ENCODE measurements around the gene FSCN2.

FSCN2 gene

DNA sequence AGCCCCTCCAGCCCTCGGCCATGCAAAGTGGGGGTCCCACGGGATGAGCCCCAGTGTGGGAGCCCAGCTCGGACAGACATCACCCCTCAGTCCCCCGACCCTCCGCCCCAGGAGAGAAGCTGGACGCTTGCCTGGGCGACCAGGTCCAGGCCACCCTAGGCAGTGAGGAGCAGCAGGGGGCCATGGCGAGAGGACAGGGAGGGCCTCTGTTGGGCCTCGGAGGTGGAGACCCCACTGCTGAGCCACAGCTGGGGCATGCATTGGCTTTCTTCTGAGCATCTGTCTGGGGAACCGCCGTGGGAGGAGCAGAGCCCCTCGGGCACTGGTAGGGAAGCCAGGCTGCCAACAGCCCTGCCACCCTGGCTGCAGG lies 28.6 kb upstream of the FSCN2 start:
- Mint-ChIP-seq H3K36me3 (ENCODE audit: low read depth) (no peaks in the 10 kb centered on the region), H3K27ac (no peak overlapping the region), H3K4me3 (no peak overlapping the region), H3K9me3 (no peaks in the 10 kb centered on the region), H3K4me1 (ENCODE audit: low read depth) (no peaks in the 10 kb centered on the region), H3K27me3 (peaks cover 60% of the 10 kb centered on the region)
- intact Hi-C loops (cut with micrococcal nuclease): no loop called here

DNA sequence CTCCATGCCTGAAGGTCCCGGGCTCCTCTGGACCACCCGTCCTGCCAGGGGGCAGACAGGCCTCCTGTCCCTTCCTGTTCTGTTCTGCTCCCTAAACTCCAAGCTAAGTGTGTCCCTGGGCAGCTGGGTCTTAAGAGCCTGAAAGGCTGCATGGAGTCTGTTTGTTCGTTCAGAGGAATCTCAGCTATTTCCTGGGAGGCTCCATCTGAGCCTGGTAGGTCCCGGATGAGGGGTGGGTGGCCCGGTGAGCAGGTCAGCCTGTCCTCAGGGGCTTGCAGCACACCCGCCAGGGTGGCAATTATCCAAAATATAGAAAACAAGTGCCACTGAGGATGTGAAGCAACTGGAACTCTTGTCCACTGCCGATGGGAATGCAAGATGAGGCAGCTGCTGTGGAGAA lies 28.1 kb upstream of the FSCN2 start:
- no peaks in the 10 kb centered on the region for H3K4me1 Mint-ChIP-seq (ENCODE audit: low read depth)
- no peaks in the 10 kb centered on the region for H3K9me3 Mint-ChIP-seq
- H3K4me3 Mint-ChIP-seq: no peak overlapping the region
- H3K27me3 Mint-ChIP-seq: peaks cover 58% of the 10 kb centered on the region
- no peaks in the 10 kb centered on the region for H3K36me3 Mint-ChIP-seq (ENCODE audit: low read depth)
- no peak overlapping the region for H3K27ac Mint-ChIP-seq
- intact Hi-C loops (cut with micrococcal nuclease): no loop called here

DNA sequence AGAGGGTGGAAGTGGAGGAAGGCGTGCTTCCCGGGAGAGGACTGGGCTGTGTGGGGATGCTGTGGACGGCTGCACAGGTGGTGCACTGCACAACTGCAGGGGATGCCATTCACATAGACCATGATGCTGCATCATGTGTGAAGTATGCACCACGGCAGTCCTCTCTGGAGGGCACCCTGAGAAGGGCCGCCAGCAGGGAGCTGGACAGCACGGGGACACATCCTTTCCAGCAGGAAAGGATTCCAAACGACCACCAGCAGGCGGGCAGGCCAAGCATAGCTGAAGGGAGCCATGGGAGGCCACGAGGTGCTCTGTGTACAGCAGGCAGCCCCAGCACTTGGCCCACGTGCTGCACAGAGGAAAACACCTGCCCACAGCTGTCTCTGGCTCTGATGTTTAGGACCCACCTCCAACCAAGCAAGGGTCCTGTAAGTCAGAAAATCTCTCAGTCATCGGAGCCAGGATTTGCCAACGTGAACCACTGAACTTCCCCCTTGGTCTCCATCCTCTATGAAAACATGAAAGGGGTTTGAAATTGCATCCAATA lies 25.6 kb upstream of the FSCN2 start:
- Mint-ChIP-seq H3K27me3 (peaks cover 40% of the 10 kb centered on the region), H3K27ac (no peak overlapping the region), H3K36me3 (ENCODE audit: low read depth) (no peaks in the 10 kb centered on the region), H3K4me3 (no peak overlapping the region), H3K9me3 (no peaks in the 10 kb centered on the region), H3K4me1 (ENCODE audit: low read depth) (no peaks in the 10 kb centered on the region)
- intact Hi-C loops (cut with micrococcal nuclease): no loop called here

DNA sequence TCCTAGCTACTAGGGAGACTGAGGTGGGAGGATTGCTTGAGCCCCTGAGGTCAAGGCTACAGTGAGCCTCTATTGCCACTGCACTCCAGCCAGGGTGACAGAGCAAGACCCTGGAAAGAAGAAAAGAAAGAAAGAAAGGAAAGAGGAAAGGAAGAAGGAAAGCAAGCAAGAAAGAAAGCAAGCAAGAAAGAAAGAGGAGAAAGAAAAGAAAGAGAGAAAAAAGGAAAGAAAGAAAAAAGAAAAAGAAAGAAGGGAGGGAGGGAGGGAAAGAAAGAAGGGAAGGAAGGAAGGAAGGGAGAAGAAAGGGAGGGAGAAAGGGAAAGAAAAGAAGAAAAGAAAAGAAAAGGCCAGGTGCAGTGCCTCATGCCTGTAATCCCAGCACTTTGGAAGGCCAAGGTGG lies 24.6 kb upstream of the FSCN2 start:
- no peak overlapping the region for H3K27ac Mint-ChIP-seq
- no peak overlapping the region for H3K4me3 Mint-ChIP-seq
- H3K36me3 Mint-ChIP-seq (ENCODE audit: low read depth): peaks cover 8% of the 10 kb centered on the region
- H3K27me3 Mint-ChIP-seq: peaks cover 32% of the 10 kb centered on the region
- intact Hi-C loops (cut with micrococcal nuclease): no loop called here
- no peaks in the 10 kb centered on the region for H3K9me3 Mint-ChIP-seq
- H3K4me1 Mint-ChIP-seq (ENCODE audit: low read depth): peaks cover 6% of the 10 kb centered on the region

DNA sequence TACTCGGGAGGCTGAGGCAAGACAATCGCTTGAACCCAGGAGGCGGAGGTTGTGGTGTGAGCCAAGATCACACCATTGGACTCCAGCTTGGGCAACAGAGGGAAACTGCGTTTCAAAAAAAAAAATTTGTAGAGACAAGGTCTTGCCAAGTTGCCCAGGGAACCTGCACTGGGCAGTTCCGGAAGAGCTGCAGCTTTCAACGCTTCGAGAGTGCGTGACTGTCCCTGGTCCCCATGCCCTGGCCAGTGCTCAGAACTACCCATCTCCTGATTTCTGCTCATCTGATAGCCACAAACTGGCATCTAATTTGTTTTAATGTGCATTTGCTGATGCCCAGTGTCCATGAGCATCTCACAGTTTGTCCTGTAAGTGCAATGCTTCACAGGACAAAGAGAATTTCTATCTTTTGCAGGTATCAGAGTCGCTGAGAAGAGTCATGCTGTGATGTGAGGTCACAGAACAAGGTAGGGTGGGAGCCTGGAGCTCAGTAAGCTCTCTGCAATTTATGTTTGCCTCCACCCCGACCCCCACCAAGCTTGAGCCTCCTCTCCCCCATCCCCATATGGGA lies 19.5 kb upstream of the FSCN2 start:
- H3K4me1 Mint-ChIP-seq (ENCODE audit: low read depth): peaks cover 42% of the 10 kb centered on the region

DNA sequence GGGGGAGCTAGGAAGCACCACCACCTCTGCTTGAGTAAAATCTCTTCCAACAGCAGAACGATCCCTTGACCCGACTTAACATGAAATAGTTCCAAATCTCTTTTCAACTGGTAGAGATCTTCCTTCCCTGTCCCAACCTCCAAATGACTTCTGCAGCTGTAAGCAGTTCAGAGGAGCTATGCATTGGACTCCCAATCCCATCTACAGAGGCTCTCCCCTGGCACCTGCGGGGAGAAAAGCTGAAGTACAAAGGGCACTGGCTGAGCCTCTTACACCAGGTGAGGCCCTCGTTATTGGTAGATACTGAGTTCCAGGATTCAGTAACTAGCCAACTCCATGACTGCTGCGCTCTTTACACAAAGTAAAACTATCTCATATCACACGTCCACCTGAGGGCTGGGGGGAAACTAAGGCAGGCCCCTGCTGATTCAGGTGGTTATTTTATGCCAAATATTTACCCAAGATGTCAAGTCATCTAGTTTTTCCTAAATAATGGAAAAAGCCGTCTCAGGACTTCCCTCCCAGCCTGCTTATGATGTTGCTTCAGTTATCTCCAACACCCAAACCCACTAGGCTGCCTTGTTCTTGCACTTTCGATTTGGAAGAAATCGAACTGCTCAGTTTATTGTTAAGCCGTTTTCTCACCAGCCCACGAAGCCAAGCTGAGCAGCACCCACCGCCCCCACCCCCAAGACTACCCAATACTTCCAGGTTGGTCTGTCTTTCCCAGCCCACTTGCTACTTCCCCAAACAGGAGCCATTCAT lies 18.8 kb upstream of the FSCN2 start:
- peak overlapping the region; percentile 99 for H3K4me3 Mint-ChIP-seq
- H3K4me1 Mint-ChIP-seq (ENCODE audit: low read depth): peaks cover 43% of the 10 kb centered on the region
- intact Hi-C loops (cut with micrococcal nuclease): no loop called here
- H3K27me3 Mint-ChIP-seq: peaks cover 3% of the 10 kb centered on the region
- H3K36me3 Mint-ChIP-seq (ENCODE audit: low read depth): peaks cover 48% of the 10 kb centered on the region
- no peaks in the 10 kb centered on the region for H3K9me3 Mint-ChIP-seq
- peak overlapping the region; percentile 88 for H3K27ac Mint-ChIP-seq

More for the DNA sequence above, 19.5 kb upstream of the FSCN2 start:
- Mint-ChIP-seq H3K4me3 (peak overlapping the region; percentile 99), H3K27ac (peak overlapping the region; percentile 88), H3K27me3 (peaks cover 3% of the 10 kb centered on the region), H3K36me3 (ENCODE audit: low read depth) (peaks cover 48% of the 10 kb centered on the region), H3K9me3 (no peaks in the 10 kb centered on the region)
- intact Hi-C loops (cut with micrococcal nuclease): no loop called here

DNA sequence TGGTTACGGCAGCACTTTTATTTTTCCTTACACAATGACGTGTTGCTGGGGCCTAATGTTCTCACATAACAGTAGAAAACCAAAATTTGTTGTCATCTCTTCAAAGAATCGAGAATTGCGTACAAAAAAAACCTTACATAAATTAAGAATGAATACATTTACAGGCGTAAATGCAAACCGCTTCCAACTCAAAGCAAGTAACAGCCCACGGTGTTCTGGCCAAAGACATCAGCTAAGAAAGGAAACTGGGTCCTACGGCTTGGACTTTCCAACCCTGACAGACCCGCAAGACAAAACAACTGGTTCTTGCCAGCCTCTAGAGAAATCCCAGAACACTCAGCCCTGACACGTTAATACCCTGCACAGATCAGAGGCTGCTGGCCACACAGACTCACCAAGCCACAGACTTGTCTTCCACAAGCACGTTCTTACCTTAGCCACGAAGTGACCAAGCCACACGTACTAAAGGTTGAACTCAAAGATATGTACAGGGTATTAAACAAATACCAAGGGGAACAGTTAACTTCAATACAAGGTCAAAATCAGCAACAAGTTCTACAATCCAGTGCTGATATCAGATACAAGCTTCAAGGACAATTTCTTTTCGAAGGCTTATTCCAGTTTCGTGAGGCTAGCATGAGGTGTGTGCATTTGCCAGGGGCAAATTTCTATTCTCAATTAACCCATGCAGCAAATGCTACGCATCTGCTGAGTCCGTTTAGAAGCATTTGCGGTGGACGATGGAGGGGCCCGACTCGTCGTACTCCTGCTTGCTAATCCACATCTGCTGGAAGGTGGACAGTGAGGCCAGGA lies 18.0 kb upstream of the FSCN2 start:
- Mint-ChIP-seq H3K27me3 (peaks cover 2% of the 10 kb centered on the region), H3K9me3 (no peaks in the 10 kb centered on the region), H3K36me3 (ENCODE audit: low read depth) (peaks cover 51% of the 10 kb centered on the region), H3K27ac (peak overlapping the region; percentile 88), H3K4me1 (ENCODE audit: low read depth) (peaks cover 46% of the 10 kb centered on the region), H3K4me3 (peak overlapping the region; percentile 99)
- intact Hi-C loops (cut with micrococcal nuclease): loop anchor here (10.0 kb wide), 1 partner anchor 115 kb away; the partner anchor contains the start of gene BAHCC1

DNA sequence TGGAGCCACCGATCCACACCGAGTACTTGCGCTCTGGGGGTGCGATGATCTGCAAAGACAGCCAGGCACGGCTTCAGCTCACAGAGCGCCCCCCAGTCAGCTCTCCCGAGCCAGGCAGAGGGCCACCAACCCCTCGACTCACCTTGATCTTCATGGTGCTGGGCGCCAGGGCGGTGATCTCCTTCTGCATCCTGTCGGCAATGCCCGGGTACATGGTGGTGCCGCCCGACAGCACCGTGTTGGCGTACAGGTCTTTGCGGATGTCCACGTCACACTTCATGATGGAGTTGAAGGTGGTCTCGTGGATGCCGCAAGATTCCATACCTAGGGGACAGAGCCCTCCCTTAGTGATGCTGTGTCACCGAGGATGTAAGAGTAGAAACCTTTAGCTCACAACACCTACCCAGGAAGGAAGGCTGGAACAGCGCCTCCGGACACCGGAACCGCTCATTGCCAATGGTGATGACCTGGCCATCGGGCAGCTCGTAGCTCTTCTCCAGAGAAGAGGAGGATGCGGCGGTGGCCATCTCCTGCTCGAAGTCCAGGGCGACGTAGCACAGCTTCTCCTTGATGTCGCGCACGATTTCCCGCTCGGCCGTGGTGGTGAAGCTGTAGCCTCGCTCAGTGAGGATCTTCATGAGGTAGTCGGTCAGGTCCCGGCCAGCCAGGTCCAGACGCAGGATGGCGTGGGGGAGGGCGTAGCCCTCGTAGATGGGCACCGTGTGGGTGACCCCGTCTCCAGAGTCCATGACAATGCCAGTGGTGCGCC lies 17.2 kb upstream of the FSCN2 start:
- peaks cover 53% of the 10 kb centered on the region for H3K36me3 Mint-ChIP-seq (ENCODE audit: low read depth)
- intact Hi-C loops (cut with micrococcal nuclease): loop anchor here (10.0 kb wide), 1 partner anchor 116 kb away; the partner anchor contains the start of gene BAHCC1
- H3K4me3 Mint-ChIP-seq: peak overlapping the region; percentile 99
- H3K4me1 Mint-ChIP-seq (ENCODE audit: low read depth): peaks cover 51% of the 10 kb centered on the region
- peak overlapping the region; percentile 88 for H3K27ac Mint-ChIP-seq
- H3K9me3 Mint-ChIP-seq: no peaks in the 10 kb centered on the region
- H3K27me3 Mint-ChIP-seq: no peaks in the 10 kb centered on the region

DNA sequence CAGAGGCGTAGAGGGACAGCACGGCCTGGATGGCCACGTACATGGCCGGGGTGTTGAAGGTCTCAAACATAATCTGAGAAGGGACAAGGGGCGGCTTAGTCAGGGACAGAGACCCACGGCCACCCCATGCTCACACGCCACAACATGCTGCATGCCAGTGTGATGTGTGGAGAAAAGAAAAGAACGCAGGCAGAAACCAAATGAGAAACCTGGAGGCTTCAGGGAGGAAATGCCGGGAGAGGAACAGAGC lies 16.7 kb upstream of the FSCN2 start:
- H3K27me3 Mint-ChIP-seq: no peaks in the 10 kb centered on the region
- H3K9me3 Mint-ChIP-seq: no peaks in the 10 kb centered on the region
- H3K4me1 Mint-ChIP-seq (ENCODE audit: low read depth): peaks cover 56% of the 10 kb centered on the region
- intact Hi-C loops (cut with micrococcal nuclease): loop anchor here (10.0 kb wide), 1 partner anchor 117 kb away; the partner anchor contains the start of gene BAHCC1
- peak overlapping the region; percentile 88 for H3K27ac Mint-ChIP-seq
- peaks cover 53% of the 10 kb centered on the region for H3K36me3 Mint-ChIP-seq (ENCODE audit: low read depth)
- peak overlapping the region; percentile 99 for H3K4me3 Mint-ChIP-seq

DNA sequence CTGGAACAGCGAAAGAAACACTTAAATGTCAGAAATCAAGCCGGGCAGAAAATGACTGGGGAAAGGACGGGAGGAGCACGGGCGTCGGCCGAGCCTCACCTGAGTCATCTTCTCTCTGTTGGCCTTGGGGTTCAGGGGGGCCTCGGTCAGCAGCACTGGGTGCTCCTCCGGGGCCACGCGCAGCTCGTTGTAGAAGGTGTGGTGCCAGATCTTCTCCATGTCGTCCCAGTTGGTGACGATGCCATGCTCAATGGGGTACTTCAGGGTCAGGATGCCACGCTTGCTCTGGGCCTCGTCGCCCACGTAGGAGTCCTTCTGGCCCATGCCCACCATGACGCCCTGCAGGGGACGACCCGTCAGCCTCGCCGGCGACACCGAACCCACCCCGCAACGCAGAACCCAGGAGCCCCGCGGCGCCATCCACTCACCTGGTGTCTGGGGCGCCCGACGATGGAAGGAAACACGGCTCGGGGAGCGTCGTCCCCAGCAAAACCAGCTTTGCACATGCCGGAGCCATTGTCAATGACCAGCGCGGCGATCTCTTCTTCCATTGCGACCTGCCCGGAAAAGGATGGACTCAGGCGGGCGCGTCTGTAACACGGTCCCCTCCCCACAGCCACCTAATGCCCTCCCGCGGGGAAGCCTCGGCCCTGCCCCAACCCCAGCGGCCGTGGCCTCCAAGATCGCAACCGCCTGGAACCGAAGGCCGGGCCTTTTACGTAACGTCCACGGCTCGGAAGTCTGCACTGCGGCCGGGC lies 16.2 kb upstream of the FSCN2 start:
- H3K4me1 Mint-ChIP-seq (ENCODE audit: low read depth): peaks cover 61% of the 10 kb centered on the region
- H3K27me3 Mint-ChIP-seq: no peaks in the 10 kb centered on the region
- no peaks in the 10 kb centered on the region for H3K9me3 Mint-ChIP-seq
- intact Hi-C loops (cut with micrococcal nuclease): loop anchor here (10.0 kb wide), 1 partner anchor 117 kb away; the partner anchor contains the start of gene BAHCC1
- peaks cover 53% of the 10 kb centered on the region for H3K36me3 Mint-ChIP-seq (ENCODE audit: low read depth)
- H3K4me3 Mint-ChIP-seq: peak overlapping the region; percentile 99
- H3K27ac Mint-ChIP-seq: peak overlapping the region; percentile 88

DNA sequence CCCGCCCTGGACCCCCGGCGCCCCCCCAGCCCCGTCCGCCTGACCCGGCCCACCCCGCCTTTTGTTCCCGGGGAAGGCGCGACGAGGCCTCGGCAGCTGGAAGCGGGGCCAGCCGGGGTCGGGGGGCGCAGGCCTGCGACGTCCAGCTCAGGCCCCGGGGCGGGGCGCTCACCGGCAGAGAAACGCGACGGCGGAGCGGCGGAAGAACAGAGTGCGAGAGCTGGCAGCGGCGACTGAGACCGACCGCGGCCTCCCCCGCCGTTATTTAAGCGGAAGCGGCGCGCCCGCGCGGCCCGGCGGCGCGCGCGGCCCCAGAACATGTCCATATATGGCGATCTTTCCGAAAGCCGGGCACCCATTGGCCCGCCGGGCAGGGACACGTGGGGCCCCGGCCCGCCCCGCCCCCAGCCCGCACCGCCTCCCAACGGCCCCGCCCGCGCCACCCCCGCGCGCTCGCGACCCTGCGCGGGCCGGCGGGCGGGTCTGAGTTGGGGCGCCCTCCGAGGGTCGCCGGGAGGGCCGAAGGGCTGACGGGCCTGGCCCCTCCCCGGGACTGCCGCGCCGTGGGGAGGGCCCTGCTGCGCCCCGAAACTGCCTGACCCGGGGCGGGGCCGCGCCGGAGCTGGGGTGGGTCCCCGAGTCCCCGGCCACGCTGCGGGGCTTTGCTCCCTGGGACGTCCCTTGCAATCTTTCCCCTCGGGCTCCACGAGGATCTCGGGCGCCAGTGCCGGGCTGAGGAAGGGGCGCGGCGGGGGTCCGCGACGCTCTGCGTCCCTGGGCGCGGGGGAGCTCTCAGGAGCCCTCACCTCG lies 15.4 kb upstream of the FSCN2 start, which contains the start of gene ACTG1:
ACTG1 (minus strand) TSS at position 238 of the 810 bp plus-strand sequence. CDS start 445 bp downstream, outside the sequence.
- Mint-ChIP-seq H3K27ac (peak within 1 kb of the TSS; percentile 88), H3K36me3 (ENCODE audit: low read depth) (peaks cover 54% of the 10 kb centered on the region), H3K9me3 (no peaks in the 10 kb centered on the region), H3K4me3 (peak within 1 kb of the TSS; percentile 99), H3K27me3 (no peaks in the 10 kb centered on the region), H3K4me1 (ENCODE audit: low read depth) (peaks cover 69% of the 10 kb centered on the region)
- intact Hi-C loops (cut with micrococcal nuclease): loop anchor here (10.0 kb wide), 1 partner anchor 118 kb away; the partner anchor contains the start of gene BAHCC1

DNA sequence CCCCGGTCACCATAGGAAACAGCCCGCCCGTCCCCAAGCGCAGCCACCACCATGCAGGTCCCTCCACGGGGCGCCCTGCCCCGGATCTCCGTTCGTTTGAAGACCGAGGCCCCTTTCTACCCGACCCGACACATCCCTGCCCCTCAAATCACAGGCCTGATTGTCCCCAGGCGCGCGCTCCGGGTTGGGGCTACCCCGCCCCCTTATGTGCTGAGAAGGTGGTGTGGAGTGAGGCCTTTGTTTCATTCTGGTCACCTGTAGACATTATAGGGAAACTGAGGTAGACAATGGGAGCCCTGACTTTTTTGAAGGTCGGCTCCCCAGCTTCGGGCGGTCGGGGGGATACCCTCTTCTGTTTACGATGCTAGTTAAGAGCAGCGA lies 14.8 kb upstream of the FSCN2 start:
- intact Hi-C loops (cut with micrococcal nuclease): loop anchor here (10.0 kb wide), 1 partner anchor 119 kb away; the partner anchor contains the start of gene BAHCC1
- Mint-ChIP-seq H3K27ac (peak overlapping the region; percentile 88), H3K36me3 (ENCODE audit: low read depth) (peaks cover 54% of the 10 kb centered on the region), H3K27me3 (no peaks in the 10 kb centered on the region), H3K4me1 (ENCODE audit: low read depth) (peaks cover 72% of the 10 kb centered on the region), H3K9me3 (no peaks in the 10 kb centered on the region), H3K4me3 (peak overlapping the region; percentile 81)
